HG02763 (cell line): Measurements from ENCODE around the gene PRKD2.

Experiments used
- ATAC-seq: cut with Tn5 transposase; IDR thresholded peaks from one replicate; pipeline ENCODE4 v1.9.1; 2021; ENCODE audit warnings: mild to moderate bottlenecking, moderate library complexity; ENCODE audit not compliant: unreplicated experiment

PRKD2 gene

DNA sequence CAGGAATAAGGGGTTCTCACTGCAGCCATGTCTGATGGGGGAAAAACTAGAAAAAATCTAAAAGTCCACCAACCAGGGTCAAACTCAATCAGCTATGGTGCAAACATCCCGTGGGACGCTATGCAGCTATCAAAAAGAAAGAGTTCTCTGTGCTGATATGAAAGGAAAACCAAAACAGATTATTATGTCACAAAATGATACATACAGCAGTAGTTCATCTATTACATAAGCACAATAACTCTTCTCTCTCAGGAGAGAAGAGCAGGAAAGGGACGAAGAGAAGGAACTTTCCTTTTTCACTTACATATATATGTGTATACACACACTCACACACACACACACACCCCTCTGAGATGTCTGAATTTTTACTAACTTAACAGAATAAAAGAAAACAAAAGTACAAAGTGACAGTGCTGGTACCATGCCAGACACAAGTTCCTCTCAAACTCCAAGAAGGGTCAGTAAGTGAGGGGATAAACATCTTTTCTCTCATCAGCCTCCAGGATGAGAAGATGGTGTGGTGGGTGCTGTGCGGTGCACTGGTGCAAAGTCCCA, 26.1 kb upstream of the PRKD2 start:
- ATAC-seq, result no peak

DNA sequence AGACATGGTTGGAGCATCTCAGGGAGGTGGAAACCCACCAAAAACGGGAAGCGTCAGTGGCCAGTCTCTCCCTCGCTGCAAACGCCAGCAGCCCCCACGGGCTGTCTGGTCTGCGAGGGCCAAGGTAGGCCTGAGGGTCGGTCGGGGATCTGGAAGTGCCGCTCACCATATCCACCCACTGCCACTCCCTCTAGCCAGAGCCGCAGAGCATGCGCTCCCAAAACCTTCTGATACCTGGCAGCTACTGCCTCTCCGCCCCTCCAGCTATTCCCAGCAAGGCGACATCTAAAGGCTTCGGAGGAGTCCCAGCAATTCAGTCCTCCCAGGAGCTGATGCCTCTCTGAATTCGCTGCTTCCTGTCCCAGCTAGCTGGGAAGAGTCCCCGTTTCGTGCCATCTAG, 24.5 kb upstream of the PRKD2 start:
- no peak for ATAC-seq

DNA sequence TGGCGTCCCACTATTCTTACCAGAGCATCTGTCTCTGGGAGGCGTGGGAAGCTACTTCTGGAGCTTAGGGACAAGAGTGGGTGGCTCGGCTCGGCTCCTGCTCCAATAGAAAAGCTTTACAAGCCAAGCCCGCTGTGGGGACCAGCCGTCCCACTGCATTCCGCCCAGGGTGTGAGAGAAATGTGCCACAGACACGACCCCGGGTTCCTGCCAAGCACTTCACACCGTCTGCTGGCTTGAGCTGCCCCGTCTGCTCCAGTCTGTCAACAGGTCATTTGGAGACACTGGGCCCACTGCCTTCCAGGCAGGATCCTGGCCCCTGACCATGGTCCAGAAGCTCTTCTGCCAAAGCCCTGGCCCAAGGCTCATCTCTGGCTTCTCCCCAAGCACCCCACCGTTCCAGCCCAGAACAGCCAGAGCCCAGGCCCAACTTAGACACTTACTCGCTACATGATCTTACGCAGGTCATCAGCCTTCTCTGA, 22.4 kb upstream of the PRKD2 start:
- no peak for ATAC-seq

DNA sequence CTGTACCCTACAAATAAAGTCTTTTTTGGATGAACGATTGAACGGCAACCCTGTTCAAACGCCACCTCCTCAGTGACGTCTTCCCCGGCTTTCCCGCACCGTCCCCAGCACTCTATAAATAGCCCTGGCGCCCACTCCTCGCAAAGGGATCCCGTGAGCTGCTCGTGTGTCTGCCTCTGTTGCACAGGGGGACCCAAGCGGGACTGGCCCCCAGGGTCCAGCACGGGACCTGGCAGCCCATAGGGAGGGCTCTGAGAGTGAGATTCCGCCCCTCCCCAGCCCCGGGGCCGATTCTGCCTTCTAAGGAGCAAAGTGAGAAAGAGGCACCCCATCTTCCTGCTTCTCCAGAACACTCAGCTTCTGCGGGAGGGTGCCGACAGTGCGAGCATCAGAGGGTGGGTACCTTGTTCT, 20.9 kb upstream of the PRKD2 start:
- ATAC-seq, result no peak

DNA sequence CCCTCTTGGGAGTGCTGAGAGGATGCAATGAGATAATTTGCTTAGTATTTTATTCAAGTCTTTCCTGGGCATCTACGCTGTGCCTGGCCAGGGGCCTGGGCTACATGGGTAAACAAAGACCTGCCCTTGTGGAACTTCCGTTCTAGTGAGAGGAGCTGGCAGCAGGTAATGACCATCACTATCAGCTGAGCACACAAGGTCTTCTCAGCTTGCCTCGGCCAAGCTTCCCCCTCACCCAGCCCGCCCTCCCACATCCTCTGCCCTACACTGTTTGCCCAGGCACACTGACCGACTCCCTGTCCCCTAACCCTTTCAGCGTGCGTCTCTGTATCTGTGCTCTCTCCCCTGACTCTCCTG, 20.4 kb upstream of the PRKD2 start:
- ATAC-seq, result no peak

DNA sequence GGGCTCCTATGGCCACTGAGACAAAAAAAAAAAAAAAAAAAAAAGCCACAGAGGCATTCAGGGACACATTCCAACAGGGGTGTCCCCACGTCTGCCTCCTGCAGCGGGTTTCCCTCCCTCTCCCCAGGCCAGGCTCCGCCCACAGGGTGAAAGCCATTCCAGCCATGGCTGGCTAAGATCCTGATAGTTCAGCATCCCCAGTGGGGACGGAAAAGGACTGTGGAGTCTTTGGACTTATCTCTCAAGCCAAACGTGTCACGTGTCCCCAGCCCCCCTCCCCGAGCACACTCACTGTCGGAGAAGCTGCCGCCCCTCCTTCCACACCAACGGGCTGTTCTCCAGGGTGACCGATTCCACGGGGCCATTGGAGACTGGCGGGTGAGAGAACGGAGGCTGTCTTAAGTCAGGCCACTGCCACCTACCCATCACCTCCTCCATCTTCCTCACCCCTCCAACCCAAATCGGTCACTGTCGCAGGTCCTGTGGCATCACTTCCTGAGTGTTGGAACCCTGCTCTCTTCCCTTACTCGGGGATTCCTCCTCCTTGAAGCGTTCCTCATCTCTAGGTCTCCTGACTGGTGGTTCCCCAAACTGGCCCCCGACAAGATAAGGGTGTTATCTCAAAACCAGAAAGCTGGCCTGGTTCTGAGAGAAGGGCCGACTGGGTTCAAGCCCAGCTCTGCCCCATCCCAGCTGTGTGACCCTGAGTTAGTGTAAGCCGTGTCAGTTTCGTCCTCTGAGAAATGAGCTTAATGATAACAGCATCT, 19.8 kb upstream of the PRKD2 start:
- no peak for ATAC-seq

DNA sequence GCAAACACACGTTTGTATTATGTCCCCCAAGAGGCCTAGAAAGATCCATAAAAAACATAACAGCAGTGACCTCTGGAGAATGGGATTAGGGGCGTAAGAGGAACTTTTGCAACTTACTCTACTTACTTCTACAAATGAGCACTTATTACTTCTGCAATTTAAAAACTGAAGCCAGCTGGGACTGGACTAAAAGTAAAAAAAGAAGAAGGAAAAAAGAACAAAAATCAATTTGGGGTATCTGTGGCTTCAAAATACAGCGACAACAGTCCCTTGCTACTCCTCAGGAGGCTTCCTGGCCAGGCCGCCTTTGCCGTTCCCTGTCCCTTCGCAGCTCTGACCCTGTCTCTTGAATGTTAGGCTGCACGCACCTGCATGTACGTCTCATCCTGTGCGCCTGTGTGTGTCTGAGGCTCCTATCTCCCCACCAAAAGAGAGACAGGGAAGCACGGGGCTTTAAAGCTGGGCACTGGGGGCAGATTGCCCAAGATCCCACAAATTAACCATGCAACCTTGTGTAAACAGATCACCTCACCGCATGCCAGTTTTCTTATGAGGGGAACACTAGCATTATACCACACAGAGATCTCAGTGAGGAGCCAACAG, 16.9 kb upstream of the PRKD2 start:
- no peak for ATAC-seq

DNA sequence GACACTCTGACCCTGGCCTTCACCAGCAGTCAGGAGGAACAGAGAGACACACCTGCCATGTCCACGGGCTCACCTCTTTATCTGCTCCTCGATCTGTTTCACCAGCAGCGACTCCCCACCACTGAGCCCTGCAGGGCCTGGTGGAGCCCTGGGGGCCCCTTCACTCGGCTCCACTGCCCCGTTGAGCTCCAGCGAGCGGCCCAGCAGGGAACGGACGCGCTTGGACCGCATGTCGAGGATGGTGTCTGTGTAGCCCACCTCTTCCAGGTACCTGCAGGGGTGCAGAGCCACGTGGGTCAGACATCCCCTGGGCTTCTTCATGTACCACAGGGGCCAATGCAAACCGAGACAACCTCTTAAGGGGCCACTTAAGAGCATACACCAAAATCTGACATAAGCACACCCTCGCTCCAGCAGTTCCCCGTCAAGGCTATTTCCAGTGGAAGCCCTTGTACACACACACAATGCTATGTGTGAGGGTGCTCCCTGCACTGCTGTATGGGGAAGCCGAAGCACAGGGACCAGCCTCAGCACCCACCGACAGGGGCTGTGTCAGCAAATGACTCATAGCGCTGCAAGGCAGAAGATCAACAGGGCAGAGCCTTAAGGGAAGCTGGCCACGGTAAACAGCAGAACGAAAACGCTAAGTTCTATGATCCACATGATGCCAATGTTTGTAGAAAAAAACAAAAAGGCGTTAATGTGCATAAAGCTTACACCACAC, 16.2 kb upstream of the PRKD2 start:
- ATAC-seq, result no peak

DNA sequence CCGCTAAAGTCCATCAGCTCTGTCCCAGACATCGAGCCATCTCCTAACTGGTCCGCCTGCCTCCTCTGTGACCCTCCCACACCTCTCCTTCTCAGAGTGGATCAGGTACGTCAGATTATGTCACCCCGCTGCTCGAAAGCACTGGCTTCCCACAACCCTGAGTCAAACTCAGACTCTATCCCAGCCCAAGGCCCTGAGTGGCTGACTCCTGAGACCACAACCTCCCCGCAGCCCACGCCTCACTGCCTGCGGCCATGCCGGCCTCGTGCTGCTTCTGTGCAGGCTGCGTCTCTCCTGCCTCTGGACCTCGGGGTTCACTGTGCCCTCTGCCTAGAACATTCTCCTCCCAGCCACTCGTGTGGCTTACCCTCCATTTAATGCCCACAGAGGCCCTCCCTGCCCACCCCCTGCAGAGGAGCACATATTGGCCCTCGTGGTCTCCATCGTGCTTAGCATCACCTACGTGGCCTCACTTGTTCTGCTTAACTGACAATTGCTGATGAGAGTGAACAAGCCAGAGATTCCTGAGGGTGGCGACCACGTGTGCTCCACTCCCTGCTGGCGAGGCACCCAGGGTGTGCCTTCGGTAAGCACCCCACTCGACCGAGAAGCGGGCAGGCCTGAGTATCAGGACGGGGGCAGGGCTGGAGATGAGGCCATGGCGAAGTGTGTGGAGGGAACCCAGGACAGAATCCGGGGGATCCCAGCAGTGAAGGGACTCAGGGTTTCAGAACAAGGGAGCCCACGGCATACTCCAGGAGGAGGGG, 15.4 kb upstream of the PRKD2 start:
- ATAC-seq, result no peak

DNA sequence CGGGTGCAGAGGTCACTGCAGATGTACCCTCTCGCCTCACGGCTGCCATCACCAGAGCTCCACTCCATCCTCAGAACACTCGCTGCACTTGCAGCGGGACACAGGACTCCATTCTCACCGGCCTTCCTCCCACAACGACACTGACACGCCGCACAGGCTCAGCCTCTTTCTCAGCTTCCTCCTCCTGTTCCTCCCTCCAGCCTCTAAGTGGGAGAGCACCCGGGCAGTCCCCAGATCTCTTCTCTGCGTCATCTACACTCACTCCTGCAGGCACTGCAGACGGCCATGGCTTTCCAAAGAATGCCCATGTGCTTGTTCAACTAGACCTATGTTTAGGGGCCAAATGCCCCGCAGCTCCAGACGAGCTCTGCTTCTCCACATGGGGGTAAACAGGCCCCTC, 14.7 kb upstream of the PRKD2 start:
- no peak for ATAC-seq

DNA sequence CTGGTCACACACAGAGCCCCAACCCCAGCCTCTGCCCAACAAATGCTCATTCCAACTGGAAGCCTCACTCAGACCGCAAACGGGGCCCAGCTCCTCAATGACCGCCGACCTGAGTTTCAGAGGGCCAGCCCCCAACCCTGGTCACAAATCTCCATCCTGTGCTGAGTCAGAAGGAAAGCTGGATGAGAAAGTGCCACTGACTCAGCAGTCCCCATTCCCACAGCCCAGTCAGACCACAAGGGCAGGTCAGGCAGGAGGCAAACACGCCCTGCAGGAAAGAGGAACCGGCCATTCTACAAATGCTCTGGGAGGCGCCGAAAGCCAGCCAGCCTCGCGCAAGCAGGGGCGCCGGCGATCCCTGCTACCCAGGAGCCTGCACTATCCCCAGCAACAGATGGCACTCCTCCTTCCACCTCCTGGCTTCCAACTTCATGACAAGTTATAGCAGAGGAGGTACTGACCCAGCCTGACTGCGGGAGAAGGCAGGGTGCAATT, 14.1 kb upstream of the PRKD2 start:
- no peak for ATAC-seq

DNA sequence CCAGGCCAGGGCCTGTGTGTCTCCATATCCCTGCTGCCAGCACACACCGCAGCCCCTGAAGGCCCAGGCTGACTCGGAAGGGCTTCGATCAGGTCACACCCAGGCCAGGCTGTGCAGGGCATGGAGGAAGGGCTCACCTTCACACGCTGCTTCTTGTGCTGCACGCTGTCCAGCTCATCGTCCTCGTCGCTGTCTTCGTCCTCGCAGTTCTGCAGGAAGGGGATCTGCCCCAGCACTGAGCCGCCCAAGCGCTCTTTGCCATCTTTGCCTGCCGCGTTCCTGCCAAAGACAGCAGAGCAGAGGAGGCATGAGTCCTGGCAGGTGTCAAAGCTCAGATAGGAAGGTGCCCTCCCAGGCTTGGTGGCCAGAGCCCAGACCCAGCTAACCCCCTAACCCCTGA, 13.7 kb upstream of the PRKD2 start:
- no peak for ATAC-seq

DNA sequence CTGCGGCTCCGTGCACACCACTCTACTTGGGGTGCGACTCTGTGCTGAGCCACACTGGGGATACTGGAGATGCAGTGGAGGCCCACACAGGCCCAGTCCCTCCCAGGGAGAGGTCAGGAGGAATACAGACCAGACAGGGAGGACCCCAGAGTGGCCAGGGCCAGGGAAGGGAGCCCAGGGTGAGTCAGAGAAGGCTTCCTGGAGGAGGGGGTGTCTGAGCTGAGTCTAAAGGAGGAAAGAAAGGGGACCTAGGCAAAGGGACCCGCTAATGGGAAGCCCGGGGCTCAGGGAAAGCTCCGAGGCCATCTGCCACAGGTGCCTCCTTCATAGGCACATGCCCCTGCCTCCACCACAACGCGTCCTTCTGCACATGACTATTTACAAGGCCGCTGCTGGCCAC, 13.3 kb upstream of the PRKD2 start:
- no peak for ATAC-seq

DNA sequence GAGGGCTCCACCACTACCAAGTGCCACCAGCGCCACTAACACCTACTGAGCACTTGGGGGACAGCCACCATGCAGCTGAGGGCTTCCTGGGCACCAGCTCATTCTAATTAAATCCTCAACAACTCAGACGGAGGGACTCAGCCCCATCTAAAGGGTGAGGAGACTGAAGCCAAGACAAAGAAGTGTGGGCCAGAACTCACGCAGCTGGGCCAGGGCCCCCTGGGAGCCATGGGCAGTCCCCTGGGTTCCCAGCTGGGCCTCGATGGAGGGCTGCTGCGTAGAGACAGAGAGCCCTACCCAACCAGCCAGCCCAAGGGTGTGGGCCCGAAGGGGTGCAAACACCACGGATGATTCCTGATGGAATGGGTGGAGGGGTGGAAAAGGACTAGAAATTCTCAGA, 12.8 kb upstream of the PRKD2 start:
- no peak for ATAC-seq

DNA sequence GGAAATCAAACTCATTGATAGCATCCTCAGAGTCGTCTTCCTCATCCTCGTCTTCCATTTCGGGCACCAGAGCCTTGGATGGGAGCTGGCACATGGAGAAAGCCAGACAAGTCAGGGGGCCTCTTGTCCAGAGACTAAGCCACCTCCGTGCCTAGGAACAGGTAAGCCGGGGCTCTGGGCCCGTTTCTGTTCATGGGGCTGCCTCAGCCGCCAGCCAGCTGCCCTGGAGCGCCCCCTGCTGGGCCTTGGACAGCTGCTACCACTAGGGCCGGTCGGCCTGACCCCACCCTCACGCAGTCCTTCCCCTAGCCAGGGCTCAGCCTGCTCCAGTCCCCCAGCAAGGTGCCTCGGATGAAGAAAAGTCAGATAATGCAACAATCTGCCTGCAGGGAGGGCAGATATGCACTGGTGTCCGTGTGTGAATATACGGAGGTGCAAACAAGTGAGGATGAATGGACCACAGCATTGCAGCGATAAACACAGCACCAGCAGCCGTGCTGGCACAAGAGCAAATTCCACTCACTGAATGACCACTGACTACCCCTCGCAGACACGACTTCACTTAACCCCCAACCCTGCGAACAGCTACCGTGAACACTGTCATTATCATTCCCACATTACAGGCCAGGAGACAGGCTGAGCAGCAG, 11.9 kb upstream of the PRKD2 start:
- ATAC-seq, result no peak

DNA sequence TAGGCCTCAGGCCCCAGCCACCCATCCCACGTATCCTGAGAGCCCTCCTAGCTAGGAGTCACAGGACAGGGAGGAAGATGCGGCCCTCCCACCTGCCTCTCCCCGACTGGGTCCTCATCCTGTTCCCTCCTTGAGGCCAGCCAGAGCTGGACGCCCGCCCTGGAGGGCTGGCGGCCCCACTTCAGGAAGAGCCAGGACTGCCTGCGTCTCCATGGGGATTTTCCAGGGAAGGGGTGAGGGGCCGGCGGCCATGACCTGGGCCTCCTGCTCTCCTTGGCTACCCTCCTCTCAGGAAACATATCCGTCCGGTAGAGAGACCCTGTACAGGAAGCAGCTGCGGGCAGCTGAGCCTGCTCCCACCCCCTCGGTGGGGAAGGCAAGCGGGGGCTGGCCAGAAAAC, 11.3 kb upstream of the PRKD2 start:
- no peak for ATAC-seq

DNA sequence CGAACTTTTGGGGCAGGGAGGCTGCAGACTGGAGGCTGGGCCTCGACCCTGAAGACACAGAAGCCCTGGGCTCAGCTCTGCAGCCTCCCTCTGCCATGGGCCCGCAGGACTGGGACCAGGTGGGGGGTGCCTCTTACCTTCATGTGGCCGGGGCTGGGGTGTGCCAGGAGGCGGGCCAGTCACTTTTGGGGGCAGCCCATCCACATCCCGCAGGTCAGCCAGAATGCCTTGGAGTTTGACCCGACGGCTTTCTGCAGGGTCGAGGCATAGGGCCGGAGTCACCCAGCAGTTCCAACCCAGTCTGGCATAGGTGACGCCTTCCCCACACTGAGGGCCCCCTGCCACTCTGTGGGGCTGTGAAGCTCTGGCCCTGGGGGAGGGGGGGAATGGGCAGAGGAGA, 10.8 kb upstream of the PRKD2 start:
- ATAC-seq, result no peak

DNA sequence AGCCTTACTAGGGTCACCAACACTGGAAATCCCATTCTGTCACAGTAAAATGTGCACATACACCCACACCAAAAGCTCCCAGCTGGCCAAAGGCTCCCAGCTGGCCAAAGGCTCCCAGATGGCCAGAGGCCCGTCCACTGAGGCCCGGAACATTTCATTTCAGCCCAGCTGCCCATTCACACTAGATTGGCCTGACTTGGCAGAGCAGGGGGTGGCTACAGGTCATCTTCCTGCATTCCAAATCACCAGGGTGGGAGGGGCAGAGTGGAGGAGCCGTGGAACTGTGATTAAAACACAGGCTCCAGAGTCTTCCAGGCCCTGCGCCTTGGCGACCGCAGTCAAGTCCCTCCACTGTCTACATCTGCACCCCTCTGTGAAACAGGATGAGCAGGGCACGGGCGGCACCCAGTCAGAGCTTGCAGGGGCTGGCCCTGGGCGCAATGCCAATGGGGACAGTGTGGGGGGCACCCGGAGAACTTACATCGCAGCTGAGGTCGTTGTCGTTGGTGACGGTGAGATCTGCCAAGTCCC, 10.1 kb upstream of the PRKD2 start:
- no peak for ATAC-seq

DNA sequence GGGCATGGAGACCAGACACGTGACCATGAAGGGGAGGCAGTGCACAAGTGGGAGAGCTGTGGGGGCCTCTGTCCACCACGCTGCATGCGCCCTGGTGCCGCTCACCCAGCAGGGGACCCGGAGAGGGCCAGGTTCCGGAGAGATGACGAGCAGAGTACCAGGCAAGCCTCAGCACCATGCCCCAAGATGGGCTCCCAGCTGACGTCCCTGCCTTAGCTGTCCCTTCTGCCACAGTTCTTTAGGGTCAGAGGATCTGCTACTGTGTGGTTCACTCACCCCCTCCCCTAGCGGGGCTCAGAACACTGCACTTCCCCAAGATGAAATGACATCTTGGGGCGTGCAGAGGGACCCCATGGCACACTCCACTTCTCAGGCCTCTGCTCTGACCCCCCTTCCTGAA, 9.6 kb upstream of the PRKD2 start:
- ATAC-seq, result no peak

DNA sequence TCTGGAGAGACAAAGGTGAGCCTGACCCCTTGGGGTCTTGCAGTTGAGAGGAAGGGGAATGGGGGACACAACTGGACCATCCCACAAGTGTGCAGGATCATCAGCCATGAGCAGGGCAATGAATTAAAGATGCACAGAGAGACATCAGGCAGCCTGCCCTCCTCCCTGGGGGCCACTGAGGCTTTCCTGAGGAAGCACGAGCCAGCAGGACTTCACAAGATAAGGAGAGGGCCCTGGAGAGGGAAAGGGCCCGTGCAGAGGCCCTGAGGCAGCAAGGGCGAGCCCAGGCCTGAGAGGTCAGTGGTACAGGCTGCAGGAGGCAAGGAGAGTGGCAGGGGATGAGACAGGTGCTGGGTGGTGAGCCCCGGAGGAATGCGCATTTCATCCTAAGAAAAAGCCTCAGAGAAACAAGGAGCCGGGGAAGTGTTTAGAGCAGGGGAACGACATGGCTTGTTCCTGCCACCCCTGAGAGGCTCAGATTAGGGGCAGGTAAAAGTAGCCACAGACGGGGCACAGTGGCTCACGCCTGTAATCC, 9.0 kb upstream of the PRKD2 start:
- no peak for ATAC-seq
